ENCODE results near the gene SACM1L. TPM values are rescaled to one million over a fixed set of nuclear protein-coding genes. Genes with fewer than 3 reads are reported as not detected.

Gene SACM1L
- total and polyA plus RNA-seq, 2 of the 13 experiments (the other 11 are each of a cell fraction or from before 2014, with no cell fraction given) = 15.1 to 27.8 TPM

DNA sequence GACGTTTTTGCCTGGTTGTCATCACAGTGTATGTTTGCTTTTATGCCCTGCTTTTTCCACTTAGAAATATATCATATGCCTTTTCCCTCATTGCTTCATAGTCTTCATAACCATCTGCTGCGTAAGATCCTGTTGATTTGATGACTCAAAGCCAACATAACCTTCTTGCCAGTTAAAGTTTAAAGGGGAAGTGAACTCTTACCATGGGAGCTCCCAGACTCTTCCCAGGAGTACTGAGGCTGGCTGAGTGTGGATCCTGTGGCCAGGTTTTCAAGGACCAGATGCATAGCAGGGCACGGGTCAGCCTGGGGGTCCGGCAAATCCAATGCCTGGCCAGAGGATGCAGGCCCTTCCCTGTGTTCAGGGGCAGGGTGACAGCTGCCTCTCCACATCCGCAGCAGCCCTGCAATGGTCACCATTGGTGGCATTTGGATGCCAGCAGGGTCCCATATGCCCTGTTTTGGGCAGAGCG, 42.0 kb upstream of the SACM1L start (continued):
- TF ChIP-seq, protein P1, sequence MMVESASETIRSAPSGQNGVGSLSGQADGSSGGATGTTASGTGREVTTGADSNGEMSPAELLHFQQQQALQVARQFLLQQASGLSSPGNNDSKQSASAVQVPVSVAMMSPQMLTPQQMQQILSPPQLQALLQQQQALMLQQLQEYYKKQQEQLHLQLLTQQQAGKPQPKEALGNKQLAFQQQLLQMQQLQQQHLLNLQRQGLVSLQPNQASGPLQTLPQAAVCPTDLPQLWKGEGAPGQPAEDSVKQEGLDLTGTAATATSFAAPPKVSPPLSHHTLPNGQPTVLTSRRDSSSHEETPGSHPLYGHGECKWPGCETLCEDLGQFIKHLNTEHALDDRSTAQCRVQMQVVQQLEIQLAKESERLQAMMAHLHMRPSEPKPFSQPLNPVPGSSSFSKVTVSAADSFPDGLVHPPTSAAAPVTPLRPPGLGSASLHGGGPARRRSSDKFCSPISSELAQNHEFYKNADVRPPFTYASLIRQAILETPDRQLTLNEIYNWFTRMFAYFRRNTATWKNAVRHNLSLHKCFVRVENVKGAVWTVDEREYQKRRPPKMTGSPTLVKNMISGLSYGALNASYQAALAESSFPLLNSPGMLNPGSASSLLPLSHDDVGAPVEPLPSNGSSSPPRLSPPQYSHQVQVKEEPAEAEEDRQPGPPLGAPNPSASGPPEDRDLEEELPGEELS (CRISPR knock-in tag; IDR thresholded peaks at IDR 0.05) = peak; percentile 74
- TF ChIP-seq JARID2 (CRISPR knock-in tag; IDR thresholded peaks at IDR 0.05; ENCODE audit: insufficient replicate concordance) = no peak
- peak; percentile 58 for TF ChIP-seq ZNF350 (CRISPR knock-in tag; IDR thresholded peaks at IDR 0.05; ENCODE audit: borderline replicate concordance, low read depth)
- TF ChIP-seq HDAC2 (CRISPR knock-in tag; IDR thresholded peaks at IDR 0.05) = peak; percentile 53
- TF ChIP-seq, protein P2, sequence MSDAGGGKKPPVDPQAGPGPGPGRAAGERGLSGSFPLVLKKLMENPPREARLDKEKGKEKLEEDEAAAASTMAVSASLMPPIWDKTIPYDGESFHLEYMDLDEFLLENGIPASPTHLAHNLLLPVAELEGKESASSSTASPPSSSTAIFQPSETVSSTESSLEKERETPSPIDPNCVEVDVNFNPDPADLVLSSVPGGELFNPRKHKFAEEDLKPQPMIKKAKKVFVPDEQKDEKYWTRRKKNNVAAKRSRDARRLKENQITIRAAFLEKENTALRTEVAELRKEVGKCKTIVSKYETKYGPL (CRISPR knock-in tag; IDR thresholded peaks at IDR 0.05) = 0 out of 2 replicates have a peak, but pooled peaks have one; percentile 29
- TF ChIP-seq, protein P3, sequence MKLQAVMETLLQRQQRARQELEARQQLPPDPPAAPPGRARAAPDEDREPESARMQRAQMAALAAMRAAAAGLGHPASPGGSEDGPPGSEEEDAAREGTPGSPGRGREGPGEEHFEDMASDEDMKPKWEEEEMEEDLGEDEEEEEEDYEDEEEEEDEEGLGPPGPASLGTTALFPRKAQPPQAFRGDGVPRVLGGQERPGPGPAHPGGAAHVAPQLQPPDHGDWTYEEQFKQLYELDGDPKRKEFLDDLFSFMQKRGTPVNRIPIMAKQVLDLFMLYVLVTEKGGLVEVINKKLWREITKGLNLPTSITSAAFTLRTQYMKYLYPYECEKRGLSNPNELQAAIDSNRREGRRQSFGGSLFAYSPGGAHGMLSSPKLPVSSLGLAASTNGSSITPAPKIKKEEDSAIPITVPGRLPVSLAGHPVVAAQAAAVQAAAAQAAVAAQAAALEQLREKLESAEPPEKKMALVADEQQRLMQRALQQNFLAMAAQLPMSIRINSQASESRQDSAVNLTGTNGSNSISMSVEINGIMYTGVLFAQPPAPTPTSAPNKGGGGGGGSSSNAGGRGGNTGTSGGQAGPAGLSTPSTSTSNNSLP (IDR thresholded peaks at IDR 0.05; ENCODE audit: low read depth, low read length) = peak; percentile 89
- TF ChIP-seq SKI (IDR thresholded peaks at IDR 0.05; ENCODE audit: partially characterized antibody) = peak; percentile 60
- no peak for TF ChIP-seq MTERF4 (CRISPR knock-in tag; IDR thresholded peaks at IDR 0.05)
- TF ChIP-seq ZNF556 (CRISPR knock-in tag; IDR thresholded peaks at IDR 0.05; ENCODE audit: borderline replicate concordance) = peak; percentile 33; the same call in 1 of the 2 replicates
- peak; percentile 83 for TF ChIP-seq ELF3 (CRISPR knock-in tag; IDR thresholded peaks at IDR 0.05)
- TF ChIP-seq NR2F1 (CRISPR knock-in tag; IDR thresholded peaks at IDR 0.05) = peak in 1 of 2 experiments; percentile 39; a peak in 1 of 4 replicates
- TF ChIP-seq MED1 (CRISPR knock-in tag; IDR thresholded peaks at IDR 0.05) = peak; percentile 84
- TF ChIP-seq, protein P4, sequence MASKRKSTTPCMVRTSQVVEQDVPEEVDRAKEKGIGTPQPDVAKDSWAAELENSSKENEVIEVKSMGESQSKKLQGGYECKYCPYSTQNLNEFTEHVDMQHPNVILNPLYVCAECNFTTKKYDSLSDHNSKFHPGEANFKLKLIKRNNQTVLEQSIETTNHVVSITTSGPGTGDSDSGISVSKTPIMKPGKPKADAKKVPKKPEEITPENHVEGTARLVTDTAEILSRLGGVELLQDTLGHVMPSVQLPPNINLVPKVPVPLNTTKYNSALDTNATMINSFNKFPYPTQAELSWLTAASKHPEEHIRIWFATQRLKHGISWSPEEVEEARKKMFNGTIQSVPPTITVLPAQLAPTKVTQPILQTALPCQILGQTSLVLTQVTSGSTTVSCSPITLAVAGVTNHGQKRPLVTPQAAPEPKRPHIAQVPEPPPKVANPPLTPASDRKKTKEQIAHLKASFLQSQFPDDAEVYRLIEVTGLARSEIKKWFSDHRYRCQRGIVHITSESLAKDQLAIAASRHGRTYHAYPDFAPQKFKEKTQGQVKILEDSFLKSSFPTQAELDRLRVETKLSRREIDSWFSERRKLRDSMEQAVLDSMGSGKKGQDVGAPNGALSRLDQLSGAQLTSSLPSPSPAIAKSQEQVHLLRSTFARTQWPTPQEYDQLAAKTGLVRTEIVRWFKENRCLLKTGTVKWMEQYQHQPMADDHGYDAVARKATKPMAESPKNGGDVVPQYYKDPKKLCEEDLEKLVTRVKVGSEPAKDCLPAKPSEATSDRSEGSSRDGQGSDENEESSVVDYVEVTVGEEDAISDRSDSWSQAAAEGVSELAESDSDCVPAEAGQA (IDR thresholded peaks at IDR 0.05; ENCODE audit: low read depth) = 0 out of 2 replicates have a peak, but pooled peaks have one; percentile 51
- TF ChIP-seq, protein P4 (CRISPR knock-in tag; IDR thresholded peaks at IDR 0.05; ENCODE audit: borderline replicate concordance) = no peak
- TF ChIP-seq RCOR2 (CRISPR knock-in tag; IDR thresholded peaks at IDR 0.05) = peak; percentile 72; the same call in 1 of the 2 replicates
- peak; percentile 60; the same call in 1 of the 2 replicates for TF ChIP-seq JUN (CRISPR knock-in tag; IDR thresholded peaks at IDR 0.05)
- TF ChIP-seq JUND (CRISPR knock-in tag; IDR thresholded peaks at IDR 0.05) = peak; percentile 88
- peak; percentile 74 for TF ChIP-seq ERF (CRISPR knock-in tag; IDR thresholded peaks at IDR 0.05)
